KMS-11 (cell line): ENCODE measurements around the gene SHH.

ENCODE experiments used
- H2AFZ ChIP-seq: fragments of 200-600 bp; sonication (generic); 2 replicates; pipeline ENCODE4 v1.6.1; 2016; ENCODE audit warnings: antibody characterized with exemption, mixed run types, low read depth
- H3K27ac ChIP-seq: fragments of 200-600 bp; sonication (generic); 2 replicates; pipeline ENCODE4 v1.6.1; 2016; ENCODE audit warnings: mild to moderate bottlenecking, mixed run types
- H3K27me3 ChIP-seq: fragments of 200-600 bp; sonication (generic); 2 replicates; pipeline ENCODE4 v1.6.1; 2017; ENCODE audit warnings: mild to moderate bottlenecking, low read depth, mixed run types, moderate library complexity; ENCODE audit not compliant: insufficient read depth
- H3K36me3 ChIP-seq: fragments of 200-600 bp; sonication (generic); 2 replicates; pipeline ENCODE4 v1.6.1; 2017; ENCODE audit warnings: mild to moderate bottlenecking, mixed run types; ENCODE audit not compliant: insufficient read depth
- H3K4me1 ChIP-seq: fragments of 200-600 bp; sonication (generic); 2 replicates; pipeline ENCODE4 v1.6.1; 2016; ENCODE audit warnings: mild to moderate bottlenecking, low read depth, mixed run types; ENCODE audit not compliant: poor library complexity, severe bottlenecking
- H3K4me2 ChIP-seq: fragments of 200-600 bp; sonication (generic); 2 replicates; pipeline ENCODE4 v1.7.0; 2016; ENCODE audit warnings: mild to moderate bottlenecking, mixed run types
- H3K4me3 ChIP-seq: fragments of 200-600 bp; sonication (generic); IDR thresholded peaks from 2 replicates; pipeline ENCODE4 v1.6.1; 2017; ENCODE audit warnings: low read depth, low read length, mixed read lengths; ENCODE audit not compliant: insufficient read depth
- H3K79me2 ChIP-seq: fragments of 200-600 bp; sonication (generic); 2 replicates; pipeline ENCODE4 v1.6.1; 2016; ENCODE audit warnings: low read depth, mixed run types; ENCODE audit not compliant: insufficient read depth
- H3K9ac ChIP-seq: fragments of 200-600 bp; sonication (generic); 2 replicates; pipeline ENCODE4 v1.6.1; 2016; ENCODE audit warnings: mild to moderate bottlenecking, mixed run types
- H4K20me1 ChIP-seq: fragments of 200-600 bp; sonication (generic); 2 replicates; pipeline ENCODE4 v1.6.1; 2016; ENCODE audit warnings: mild to moderate bottlenecking, mixed run types; ENCODE audit not compliant: insufficient read depth
- TF ChIP-seq, protein P1 (sequence below): fragments of 200-600 bp; sonication (generic); conservative IDR thresholded peaks from 2 replicates; pipeline ENCODE4 v1.6.1; 2017; ENCODE audit warnings: low read depth, mild to moderate bottlenecking, antibody characterized with exemption, low read length, moderate library complexity, mixed read lengths

SHH gene

DNA sequence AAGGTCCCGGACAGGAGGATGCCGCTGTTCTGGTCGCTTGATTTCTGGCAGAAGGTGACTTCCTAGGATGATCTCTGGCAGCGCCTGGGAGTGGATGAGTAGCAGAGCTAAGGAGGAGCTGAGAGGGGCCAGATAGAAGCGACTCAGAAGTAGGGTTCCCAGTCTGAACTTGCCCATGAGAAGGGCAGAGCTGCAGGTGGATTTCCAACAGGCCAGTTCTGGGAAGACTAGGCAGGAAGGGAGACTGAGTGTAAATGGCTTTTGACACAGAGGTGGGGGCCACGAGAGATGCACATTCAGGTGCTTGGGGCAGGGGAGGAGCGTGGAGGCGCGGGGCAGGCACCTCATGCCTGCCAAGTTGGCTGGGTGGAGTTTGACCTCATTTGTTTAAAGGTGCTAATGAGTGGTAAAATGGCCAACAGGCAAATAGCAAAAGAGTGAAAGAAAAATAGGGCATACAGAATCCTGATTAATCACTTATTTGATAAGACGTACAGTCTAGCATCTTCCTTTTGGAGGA, 58.8 kb downstream of the SHH start:
- Histone ChIP-seq H3K4me1 (peaks cover 19% of the 10 kb centered on the region), H3K79me2 (peaks cover 95% of the 10 kb centered on the region), H3K9ac (no peak overlapping the region), H2AFZ (no peak overlapping the region), H3K4me3 (no peak overlapping the region), H4K20me1 (peaks cover 13% of the 10 kb centered on the region; the same call in 1 of the 2 replicates), H3K27ac (no peak overlapping the region), H3K36me3 (no peaks in the 10 kb centered on the region), H3K27me3 (no peaks in the 10 kb centered on the region), H3K4me2 (no peak overlapping the region)
- TF ChIP-seq, protein P1, sequence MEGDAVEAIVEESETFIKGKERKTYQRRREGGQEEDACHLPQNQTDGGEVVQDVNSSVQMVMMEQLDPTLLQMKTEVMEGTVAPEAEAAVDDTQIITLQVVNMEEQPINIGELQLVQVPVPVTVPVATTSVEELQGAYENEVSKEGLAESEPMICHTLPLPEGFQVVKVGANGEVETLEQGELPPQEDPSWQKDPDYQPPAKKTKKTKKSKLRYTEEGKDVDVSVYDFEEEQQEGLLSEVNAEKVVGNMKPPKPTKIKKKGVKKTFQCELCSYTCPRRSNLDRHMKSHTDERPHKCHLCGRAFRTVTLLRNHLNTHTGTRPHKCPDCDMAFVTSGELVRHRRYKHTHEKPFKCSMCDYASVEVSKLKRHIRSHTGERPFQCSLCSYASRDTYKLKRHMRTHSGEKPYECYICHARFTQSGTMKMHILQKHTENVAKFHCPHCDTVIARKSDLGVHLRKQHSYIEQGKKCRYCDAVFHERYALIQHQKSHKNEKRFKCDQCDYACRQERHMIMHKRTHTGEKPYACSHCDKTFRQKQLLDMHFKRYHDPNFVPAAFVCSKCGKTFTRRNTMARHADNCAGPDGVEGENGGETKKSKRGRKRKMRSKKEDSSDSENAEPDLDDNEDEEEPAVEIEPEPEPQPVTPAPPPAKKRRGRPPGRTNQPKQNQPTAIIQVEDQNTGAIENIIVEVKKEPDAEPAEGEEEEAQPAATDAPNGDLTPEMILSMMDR = no peak

DNA sequence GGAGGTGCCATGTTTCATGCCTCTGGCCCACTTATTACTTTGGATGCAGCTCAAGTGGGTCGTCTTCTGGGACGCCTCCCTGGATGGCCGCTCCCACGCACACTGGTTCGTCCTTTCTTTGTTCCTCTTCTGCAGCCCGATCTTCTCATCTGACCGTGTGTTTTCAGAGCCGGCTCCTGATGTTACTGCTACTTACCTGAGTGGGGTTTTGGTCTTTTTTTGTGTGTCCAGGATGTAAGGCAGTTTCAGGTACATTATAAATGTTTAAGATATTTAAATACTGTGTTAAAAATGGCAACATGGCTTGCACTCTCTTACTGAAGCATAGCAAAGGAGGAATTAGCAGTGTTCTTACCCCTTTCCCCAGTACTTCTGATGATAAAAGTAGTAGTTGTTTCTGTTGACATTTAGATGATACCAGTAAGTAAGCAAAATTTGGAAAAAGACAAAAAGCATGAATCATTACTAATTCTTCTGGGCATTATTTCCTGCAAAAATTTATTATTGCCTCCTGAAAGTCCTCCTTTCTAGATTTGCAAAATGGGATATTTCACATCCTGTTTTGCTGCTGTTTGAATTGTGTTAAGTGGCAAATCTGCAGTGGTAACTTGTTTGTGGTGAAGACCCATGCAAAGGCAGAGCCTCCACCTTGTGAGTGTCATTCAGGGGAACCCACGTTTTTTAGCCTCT, 59.4 kb downstream of the SHH start:
- H3K4me2 ChIP-seq = no peak overlapping the region
- H4K20me1 ChIP-seq = peaks cover 13% of the 10 kb centered on the region; the same call in 1 of the 2 replicates
- no peak overlapping the region for H3K9ac ChIP-seq
- H3K4me1 ChIP-seq = peaks cover 21% of the 10 kb centered on the region
- H3K4me3 ChIP-seq = no peak overlapping the region
- H3K27ac ChIP-seq = no peak overlapping the region
- H3K36me3 ChIP-seq = no peaks in the 10 kb centered on the region
- no peak overlapping the region for H2AFZ ChIP-seq
- no peaks in the 10 kb centered on the region for H3K27me3 ChIP-seq
- H3K79me2 ChIP-seq = peaks cover 96% of the 10 kb centered on the region
- TF ChIP-seq, protein P1 = no peak

DNA sequence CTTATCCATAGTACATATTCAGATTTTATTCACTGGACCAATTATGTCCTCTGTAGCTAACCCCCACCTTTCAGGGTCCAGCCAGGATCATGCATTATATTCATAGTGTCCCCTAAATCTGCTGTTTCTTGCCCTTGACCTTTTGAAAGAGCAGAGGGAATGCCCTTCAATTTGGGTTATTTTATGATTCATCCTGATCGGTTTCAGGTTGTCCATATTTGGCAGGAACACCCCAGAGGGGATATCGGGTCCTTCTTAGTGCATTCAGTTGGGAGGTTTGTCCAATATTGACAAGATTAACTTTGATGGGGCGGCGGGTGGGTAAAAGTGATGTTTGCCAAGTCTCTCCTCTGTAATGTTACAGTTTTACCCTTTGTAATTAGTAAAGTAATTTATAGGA, 60.9 kb downstream of the SHH start:
- Histone ChIP-seq H3K4me2 (no peak overlapping the region), H3K36me3 (no peaks in the 10 kb centered on the region), H3K4me3 (no peak overlapping the region), H3K27ac (no peak overlapping the region), H4K20me1 (peaks cover 16% of the 10 kb centered on the region; the same call in 1 of the 2 replicates), H3K4me1 (peaks cover 32% of the 10 kb centered on the region), H2AFZ (no peak overlapping the region), H3K9ac (no peak overlapping the region), H3K79me2 (peaks cover 95% of the 10 kb centered on the region), H3K27me3 (no peaks in the 10 kb centered on the region)
- TF ChIP-seq, protein P1 = no peak

DNA sequence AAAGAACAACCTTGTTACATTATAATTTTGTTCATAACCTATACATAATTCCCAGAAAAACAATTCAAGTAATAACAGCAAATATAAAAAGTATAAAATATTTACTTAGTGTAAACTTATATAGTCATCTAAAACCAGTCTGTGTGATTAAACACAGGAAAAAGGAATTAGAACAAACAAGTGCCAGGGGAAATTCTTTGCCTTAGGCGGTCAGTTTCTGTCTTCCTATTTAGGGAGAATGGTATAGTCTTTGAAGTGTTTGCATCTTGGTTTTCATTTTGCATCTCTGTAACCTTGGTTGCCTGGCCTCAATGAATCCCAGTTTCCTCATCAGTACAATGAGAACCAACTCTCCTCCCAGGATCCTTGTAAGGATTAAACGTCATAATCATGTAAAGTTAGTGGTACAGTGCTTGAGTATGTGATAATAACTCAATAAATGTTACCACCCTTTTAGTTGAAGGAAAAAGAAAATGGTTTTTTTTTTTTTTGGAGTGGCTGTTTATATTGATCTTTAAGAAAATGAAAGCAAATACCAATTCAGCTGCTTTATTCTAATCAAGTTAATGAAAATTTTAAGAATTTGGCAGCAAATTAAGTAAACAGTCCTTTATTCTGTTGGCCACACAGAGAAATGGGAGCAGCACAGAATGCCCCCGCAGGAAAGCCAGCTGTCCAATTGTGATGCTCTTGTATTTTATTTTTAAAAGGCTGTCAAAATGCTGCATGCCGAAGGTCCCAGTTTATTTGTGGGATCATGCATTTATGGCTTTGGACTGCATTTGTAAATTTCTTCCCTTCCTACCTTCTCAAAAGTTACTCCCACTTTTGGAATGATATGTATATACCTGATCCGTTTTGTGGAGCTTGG, 61.8 kb downstream of the SHH start:
- Histone ChIP-seq H3K27me3 (no peaks in the 10 kb centered on the region), H3K4me3 (no peak overlapping the region), H3K79me2 (peaks cover 86% of the 10 kb centered on the region), H4K20me1 (peaks cover 17% of the 10 kb centered on the region; the same call in 1 of the 2 replicates), H3K4me2 (no peak overlapping the region), H3K9ac (no peak overlapping the region), H2AFZ (no peak overlapping the region), H3K27ac (no peak overlapping the region), H3K36me3 (peaks cover 6% of the 10 kb centered on the region), H3K4me1 (peaks cover 42% of the 10 kb centered on the region)
- TF ChIP-seq, protein P1 = no peak
